Hematopoietic multipotent progenitor cell treated with erythropoietin and hydrocortisone succinate and interleukin-3 and kit ligand, for 17 days (in vitro differentiated cells): ENCODE data around the gene BSPH1.
"Not testable (repeated sequence)": the region's sequence is repeated elsewhere in the genome, so short reads cannot be mapped to it uniquely, and the experiment has no call there.

Experiments
- DNase-seq: peaks from one replicate; pipeline ENCODE4 v3.0.0-alpha.2; 2015; ENCODE audit warnings: low spot score

Gene BSPH1

GRCh38 chr19:47920107-47920506 is 71.9 kb downstream of the BSPH1 start:
- DNase-seq: not testable (repeated sequence)
